ENCODE results near the gene MEIOB.

MEIOB gene

DNA sequence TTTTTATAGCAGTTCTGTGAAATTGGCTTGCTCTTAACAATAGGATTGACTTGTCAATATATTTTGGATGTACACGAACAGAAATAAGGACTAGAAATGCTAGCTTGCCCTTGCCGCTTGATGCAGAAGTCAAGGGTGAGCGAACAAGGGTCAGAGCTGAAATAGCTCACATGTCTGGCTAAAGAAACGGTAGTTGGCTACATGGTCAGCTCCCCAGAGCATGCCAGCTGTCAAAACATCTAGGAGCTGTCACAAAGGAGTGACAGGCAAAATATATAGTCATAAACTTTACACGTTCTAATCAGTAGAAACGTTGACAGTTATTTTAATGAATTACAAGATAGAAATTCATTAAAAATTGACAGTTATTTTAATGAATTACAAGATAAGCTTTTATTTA lies 2.9 kb upstream of the MEIOB start:
- DNase-seq: no peak

DNA sequence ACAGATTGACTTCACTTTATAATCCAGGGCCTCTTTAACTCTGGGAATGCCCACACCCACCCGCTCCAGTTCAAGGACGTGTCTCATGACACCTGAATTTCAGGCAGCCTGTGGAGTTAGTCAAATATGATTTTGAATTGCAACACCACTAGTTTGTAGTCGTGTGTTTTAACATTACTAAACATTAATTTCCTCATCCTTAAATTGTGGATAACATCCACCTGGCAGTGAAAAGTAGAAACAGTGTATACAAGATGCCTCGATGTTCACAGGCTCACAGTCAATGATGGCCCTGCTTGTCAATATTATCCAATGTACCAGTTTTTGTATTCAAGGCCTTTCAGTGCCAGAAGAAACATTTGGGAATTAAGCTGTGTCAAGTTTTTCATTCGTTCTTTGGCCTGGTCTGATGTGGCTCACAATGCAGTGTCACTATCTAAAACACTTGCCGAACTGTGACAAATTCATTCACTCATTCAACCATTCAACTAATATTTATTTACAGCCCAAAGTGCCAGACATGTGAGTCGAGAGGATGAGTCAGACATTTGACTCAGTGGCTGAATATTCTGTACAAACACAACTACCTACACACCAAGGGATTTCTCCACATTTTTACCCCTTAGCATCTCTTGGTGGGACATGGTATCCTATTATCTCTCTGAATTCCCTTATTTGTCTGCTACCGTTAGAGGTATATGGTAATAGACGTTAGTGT lies 1.4 kb downstream of the MEIOB start:
- no peak for DNase-seq

DNA sequence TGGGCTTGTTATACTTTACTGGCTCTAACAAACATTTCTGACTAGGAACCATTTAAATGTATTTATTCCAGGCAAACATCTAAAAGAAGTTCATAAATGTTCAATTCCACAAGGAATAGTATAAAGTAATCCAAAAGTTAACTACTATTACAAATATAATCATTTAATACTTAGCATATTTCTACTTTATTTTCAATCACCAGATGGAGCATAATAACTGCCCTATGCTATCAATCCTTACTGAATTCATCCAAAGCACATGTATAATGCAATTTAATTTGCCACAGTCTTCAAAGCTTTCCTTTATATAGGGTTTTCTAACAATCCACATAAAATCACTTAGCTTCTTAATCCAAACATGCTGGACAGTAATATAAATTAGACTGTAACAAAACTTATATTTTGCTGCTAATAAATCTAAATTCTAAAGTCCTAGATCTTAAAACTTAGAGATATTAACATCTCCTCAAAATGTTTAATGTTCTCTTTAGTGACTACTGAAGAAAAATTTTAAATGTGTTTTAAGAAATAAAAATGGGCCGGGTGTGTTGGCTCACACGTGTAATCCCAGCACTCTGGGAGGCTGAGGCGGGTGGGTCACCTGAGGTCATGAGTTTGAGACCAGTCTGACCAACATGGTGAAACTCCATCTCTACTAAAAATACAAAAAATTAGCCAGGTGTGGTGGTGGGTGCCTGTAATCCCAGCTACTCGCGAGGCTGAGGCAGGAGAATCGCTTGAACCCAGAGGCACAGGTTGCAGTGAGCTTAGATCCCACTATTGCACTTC lies 5.9 kb downstream of the MEIOB start:
- no peak for DNase-seq

DNA sequence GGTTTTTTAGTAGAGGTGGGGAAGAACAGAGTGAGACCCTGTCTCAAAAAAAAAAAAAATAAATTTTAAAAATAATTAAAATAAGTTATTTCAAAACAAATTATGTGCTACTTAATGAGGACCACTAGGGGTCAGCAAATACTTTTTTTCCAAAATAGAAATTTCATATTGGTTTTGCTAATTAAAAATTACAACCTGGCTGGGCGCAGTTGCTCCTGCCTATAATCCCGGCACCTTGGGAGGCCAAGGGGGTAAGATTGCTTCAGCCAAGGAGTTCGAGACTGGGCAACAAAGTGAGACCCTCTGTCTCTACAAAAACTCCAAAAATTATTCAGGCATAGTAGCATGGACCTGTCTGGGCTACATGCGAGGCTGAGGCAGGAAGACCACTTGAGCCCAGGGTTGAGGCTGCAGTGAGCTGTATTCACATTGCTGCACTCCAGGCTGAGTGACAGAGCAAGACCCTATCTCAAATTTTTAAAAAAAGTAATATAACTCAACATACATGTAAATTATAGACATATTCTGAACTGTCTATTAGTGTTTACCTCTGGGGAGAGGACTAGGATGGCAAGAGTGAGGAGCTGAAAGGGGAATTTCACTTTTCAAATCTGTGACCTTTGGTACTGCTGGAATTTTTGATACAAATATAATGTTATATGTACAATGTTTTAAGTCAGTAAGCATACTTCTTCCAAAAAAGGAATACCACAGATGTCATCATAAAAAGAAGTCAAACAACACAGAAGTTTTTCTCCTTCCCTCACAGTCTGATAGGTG lies 8.1 kb downstream of the MEIOB start:
- DNase-seq: no peak

DNA sequence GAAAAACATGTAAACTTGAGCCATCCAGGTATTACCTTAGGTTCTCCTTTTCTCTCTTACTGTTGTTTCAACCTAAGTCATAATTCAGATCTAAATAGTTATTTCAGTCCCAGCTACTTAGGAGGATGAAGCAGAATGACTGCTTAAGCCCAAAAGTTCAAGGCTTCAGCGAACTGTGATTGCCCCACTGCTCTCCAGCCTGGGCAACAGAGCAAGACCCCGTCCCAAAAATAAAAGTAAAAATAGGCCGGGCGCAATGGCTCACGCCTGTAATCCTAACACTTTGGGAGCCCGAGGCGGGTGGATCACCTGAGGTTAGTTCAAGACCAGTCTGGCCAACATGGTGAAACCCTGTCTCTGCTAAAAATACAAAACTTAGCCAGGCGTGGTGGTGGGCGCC lies 9.6 kb downstream of the MEIOB start:
- no peak for DNase-seq

DNA sequence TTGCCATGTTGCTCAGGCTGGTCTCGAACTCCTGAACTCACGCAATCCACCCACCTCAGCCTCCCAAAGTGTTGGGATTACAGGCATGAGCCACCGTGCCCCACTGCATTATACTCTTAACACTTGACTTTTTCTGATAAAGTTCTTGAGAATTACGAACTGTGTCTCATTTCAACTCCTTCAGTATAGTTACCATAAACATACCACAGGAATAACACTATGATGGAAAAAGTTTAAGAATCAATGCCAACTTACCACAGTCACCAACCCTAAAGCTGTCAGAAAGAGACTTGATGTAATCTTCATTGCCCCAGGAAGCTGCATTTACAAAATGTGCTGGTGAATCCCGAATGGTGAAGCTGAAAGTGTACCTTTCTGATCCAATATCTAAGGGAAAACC lies 10.2 kb downstream of the MEIOB start:
- DNase-seq: no peak

DNA sequence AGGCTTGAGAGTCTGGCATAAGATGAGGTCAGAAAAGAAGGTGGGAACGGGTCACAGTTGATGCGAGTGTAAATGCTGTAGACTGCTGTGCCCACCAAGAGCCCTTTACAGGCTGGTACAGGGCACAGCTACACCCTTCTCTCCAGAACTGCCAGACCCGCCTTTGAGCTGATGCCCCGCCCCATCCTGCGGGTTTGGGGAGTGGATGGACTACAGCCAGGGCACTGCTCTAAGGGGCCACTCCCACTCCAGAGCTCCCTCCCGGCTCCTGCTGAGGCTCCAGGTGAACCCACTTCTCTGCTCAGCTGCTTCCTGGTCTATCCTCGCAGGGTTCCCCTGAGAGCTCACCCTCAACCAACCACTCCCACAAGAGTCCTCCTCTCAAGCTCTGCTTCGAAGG lies 12.3 kb downstream of the MEIOB start:
- no peak for DNase-seq

DNA sequence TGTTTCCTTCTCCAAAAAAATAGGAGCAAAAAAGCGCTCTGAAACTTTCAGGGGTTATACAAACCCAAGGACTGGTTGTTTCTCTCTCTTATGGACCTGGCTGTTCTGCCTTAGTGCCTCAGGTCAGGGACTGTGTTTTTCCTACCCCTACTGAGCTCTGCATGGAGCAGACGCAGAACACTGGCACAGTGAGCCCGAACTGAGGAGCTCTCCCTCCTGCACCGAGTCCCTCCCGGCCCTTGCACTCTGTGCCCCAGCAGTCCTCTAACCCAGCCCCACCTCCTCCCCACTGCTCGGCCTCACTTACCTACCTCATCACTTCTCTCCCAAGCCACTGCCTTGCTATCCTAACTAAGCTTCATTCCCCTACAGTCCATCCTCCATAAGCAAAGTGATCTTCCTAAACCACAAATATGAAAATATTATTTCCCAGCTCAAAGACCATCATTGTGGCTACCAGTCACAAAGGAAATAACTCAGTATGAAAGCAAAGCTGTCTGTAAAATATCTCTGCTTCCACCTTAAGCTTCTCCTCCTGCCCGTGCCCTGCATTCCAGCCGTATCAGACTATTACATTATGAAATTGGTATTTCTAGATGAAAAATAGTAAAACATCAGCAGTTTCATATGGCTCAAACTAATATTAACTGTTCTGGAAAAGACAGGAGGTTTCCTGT lies 13.6 kb downstream of the MEIOB start:
- DNase-seq: no peak

DNA sequence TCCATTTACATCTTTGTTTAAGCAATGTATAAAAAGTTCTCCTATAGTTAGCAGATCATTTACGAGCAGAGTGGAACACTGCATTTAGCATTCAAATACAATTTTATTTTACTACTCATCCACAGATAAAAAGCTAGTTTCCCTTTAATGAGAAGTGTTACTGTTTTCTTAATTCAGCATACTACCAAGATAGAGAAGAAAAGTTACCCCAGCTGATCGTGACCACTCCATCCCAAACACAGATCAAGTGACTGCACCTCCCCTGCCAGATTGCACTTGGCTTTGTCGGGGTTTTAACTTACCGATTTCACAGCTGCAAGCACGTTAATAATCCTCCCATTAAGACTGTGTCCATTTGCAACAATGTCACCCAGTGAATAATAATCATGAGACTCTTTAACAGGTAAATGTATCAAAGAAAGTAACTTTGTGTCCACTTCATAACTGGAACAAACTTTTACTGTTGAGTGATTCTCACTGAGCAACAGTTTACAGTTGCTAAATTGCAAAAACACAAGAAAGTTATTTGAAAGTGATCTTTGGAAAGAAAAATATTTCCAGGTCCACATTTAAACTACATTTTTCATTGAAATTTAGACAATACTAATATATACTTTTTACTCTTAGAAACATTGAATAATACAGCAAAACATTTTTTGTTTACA lies 14.4 kb downstream of the MEIOB start:
- DNase-seq: no peak

DNA sequence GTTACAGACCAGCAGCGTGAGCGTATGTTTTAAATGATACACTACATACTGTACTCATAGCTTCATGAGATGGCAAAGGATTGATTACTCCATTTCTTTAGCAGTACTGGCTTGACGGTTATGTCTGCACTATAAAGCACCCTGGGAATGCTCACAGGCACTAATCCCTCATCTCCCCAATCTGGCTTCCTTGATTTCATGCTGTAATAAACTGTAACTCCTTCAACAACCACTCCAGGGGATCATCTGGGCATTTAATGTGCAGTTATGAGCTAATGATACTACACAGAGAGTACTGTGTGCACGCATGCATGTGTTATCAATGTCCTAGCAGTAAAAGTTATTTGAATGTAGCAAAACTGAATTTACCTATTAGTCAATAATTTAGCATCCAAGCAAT lies 20.2 kb downstream of the MEIOB start:
- no peak for DNase-seq

DNA sequence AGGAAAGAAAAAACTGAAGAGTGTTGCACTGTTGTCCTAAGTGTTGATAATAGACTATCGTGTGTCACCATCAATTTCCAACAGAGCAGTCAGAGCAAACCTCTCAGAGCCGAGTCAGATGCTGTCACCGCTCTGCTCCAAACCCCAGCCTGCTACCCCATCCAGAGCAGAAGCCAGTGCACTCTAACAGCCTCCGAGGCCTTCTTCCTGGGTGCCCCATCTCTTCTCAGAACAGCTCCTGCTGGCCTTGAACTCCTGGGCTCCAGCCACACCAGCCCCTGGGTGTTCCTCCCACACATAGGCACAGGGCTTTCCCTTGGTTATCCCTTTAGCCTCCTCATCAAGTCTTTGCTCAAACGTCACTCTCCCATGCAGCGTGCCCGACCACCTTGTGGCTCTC lies 21.0 kb downstream of the MEIOB start:
- no peak for DNase-seq

DNA sequence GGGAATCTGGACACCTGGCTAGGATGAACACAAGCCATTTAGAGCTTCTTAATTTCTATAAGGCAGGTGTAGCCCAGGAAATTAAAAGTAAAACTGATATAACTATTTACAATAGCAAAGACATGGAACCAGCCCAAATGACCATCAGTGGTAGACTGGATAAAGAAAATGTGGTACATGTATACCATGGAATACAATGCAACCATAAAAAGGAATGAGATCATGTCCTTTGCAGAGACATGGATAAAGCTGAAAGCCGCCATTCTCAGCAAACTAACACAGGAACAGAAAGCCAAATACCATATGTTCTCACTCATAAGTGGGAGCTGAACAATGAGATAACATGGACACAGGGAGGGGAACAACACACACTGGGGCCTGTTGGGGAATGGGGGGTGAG lies 25.5 kb downstream of the MEIOB start:
- no peak for DNase-seq

DNA sequence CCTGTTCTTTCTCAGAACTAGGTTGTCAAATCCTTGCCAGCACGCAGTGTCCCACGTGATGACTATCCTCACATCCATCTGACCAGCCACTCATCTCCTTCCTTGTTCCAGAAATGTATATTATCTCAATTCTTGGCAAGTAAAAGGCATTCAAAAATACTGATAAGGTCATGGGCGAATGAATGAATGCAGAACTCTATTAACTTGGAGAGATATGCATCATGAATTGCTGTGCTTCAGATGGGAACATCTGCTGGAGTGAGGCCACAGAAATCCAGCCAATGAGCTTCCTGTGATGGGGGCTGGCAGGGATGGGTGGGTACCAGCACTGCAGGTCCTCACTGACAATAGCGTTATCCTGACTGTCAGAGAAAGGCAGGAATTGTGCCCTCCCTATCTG lies 26.0 kb downstream of the MEIOB start:
- DNase-seq: no peak

DNA sequence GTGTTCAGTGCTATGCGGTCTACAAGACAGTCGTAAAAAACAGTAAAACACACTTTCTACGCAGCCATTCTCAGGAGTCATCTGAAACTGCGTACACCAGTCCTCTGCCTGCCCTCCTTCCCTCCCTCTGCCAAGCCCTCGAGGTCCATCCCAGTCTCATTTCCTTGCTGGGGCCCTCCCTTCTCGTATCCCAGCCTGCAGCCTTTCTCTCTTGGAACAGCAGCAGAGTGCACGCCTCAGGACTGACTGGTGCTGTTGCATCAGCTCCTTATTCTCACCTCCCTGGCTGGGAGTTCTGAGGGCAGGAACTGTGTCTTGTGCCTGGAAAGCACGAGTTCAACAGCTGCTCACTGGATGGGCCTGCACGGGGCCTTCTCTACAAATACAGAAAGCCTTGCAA lies 32.4 kb downstream of the MEIOB start:
- DNase-seq: no peak

DNA sequence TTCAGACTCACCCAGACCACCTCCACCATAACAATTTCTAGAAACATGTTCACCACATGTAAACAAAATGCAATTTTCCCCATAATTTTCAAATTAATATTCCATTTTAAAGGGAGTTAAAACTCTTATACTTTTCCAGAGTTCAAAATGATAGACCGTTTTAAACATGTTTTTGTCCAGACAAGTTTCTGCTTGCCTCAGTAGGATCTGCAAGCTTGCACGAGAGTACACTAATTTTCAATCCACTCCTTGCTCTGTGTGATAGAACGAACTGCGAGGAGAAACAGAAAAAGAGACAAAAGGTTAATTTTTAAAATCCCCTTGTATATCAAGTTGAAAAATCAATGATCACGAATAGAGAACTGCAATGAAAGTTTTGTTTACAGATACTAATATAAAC lies 37.9 kb downstream of the MEIOB start:
- DNase-seq: no peak

DNA sequence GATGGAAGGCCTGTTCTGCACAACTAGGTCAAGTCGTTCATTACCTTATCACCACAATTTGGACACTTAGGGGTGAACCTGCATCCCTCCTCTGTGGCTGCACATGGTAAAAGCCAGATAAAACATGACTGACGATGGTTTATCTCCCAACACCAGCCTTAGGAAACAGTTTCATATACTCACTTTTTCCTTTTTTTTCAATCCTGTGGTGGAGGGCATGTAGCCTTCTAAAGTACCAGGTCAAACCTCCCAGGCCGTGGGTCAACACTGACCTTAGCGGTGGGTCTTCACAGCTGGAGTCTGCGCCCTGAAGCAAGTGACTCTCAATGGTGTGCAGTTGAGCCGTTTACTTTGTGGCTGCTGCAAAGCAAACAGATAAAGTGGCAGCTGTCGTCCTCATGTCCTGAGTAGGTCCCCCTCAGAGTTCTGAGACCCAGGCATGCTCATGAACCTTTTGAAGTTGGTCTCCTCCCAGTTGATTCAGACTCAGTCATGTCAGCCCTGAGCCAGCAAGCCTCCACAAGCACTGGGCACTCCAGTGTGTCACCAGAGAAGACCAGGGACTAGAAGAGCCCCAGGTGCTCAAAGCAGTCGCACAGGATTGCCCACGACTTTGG lies 39.0 kb downstream of the MEIOB start:
- DNase-seq: no peak

DNA sequence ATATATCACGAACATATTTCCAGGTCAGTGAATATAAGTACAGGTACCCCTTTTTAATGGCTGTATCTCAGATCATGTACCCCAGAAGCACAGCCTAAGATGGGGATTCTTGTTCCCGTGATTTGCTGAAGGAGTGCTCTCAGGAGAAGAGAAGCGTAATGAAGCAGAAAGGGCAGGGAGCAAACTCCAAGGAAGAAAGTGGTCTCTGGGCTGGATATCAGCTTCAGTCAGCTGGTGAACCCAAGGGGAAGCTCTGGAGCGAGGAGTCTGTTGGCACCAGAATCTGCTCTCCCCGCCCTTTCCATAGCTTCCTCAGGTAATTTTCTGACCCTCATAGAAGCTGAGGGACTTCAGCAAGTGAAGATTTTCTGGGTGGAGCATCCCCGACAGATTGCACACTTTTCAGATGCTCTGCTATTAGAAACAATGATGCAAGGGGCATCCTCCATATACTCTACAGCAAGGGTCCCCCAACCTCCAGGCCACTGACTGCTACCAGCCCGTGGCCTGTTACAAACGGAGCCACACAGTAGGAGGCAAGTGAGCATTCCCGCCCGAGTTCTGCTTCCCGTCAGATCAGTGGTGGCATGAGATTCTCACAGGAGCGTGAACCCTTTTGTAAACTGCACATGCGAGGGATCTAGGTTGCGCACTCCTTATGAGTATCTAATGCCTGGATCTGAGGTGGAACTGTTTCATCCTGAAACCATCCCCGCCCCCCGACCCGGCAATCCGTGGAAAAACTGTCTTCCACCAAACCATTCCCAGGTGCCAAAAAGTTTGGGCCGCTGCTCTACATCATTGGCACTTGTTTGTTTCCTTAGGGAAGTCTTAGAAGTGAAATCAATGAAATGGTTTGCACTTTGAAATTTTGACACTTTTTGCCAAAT lies 40.5 kb downstream of the MEIOB start:
- no peak for DNase-seq

DNA sequence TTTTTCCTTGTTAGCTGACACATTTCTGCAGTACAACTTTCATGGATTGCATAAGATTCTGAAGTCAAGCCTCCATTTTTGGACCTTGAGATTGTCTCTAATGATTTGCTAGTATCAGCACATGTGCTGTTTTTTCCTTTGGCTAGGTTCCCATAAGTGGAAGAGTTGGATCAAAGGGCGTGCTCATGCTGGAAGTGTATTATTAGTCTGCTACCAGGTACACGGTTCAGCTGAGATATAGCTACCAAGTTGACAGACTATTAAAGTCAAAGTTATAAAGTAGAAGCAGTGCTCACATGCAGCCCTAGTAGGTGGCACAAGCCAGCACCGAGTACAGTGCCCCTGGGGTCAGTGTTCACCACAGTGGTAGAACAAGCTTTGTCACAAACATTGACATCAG lies 41.8 kb downstream of the MEIOB start:
- no peak for DNase-seq

DNA sequence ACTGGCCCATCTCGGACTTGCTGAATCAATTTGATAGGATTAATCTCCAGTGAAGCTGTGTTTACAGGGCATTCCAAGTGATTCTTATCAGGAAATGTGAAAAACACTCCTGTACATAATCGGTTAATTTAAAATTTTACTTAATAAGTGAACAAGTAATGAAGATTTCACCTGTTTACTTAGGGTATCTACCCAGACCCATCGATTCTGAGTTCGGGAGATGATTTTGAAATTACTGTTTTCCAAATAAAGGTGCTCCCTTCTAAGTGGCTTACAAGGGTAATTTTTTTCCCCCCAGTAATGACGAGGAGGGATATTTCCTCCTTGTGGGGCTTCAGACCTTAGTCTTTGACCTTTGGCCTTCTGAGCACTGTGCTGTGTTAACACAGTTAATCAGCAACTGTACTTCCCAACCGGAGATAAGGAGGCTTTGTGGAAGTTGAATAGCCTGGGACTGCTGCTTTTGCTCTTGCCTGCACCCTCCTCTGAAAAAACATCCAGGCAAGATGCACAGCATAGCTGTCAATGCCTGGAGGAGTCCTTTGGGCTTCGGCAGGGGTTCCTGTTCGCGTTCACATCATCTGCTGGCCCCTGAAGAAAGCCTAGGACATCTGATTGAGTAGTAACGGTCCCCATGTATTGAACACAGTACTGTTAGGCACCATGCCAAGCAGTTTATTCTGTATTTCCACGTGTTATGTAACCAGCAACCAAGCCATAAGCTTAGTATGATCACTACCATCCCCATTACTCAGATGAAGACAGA lies 43.1 kb downstream of the MEIOB start:
- DNase-seq: no peak
